Measurements from ENCODE around the gene PRM2. TPM values are rescaled to one million over a fixed set of nuclear protein-coding genes. Genes with fewer than 3 reads are reported as not detected.

Gene PRM2
- polyA plus RNA-seq, 1 of the 3 experiments (the other 2 are of a cell fraction), result not detected

GRCh38 chr16:11298143-11298900, 22.0 kb upstream of the PRM2 start:
- CTCF ChIA-PET, result interaction anchor here (0.7 to 2.8 kb wide), 14 partner anchors 11 to 348 kb away, joined by 3 to 23 read pairs (median 4); partner anchors contain the start of genes PRM2 and SOCS1

More at GRCh38 chr16:11298143-11298900, 22.0 kb upstream of the PRM2 start:
- TF ChIP-seq, protein P1, sequence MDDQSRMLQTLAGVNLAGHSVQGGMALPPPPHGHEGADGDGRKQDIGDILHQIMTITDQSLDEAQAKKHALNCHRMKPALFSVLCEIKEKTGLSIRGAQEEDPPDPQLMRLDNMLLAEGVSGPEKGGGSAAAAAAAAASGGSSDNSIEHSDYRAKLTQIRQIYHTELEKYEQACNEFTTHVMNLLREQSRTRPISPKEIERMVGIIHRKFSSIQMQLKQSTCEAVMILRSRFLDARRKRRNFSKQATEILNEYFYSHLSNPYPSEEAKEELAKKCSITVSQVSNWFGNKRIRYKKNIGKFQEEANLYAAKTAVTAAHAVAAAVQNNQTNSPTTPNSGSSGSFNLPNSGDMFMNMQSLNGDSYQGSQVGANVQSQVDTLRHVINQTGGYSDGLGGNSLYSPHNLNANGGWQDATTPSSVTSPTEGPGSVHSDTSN (IDR thresholded peaks at IDR 0.05), result no peak
- TF ChIP-seq, protein P2, sequence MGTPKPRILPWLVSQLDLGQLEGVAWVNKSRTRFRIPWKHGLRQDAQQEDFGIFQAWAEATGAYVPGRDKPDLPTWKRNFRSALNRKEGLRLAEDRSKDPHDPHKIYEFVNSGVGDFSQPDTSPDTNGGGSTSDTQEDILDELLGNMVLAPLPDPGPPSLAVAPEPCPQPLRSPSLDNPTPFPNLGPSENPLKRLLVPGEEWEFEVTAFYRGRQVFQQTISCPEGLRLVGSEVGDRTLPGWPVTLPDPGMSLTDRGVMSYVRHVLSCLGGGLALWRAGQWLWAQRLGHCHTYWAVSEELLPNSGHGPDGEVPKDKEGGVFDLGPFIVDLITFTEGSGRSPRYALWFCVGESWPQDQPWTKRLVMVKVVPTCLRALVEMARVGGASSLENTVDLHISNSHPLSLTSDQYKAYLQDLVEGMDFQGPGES (IDR thresholded peaks at IDR 0.05; ENCODE audit: low read depth, low read length), result no peak
- TF ChIP-seq RFX5 (IDR thresholded peaks at IDR 0.05; ENCODE audit: low read length) (no peak), FOXM1 (IDR thresholded peaks at IDR 0.05; ENCODE audit: low read depth) (no peak), SMC3 (IDR thresholded peaks at IDR 0.05; ENCODE audit: low read depth, low read length) (no peak), SIN3A (IDR thresholded peaks at IDR 0.05; ENCODE audit: borderline replicate concordance, low read depth, low read length) (no peak), YY1 (IDR thresholded peaks at IDR 0.05; ENCODE audit: low read depth) (no peak), RXRA (IDR thresholded peaks at IDR 0.05; ENCODE audit: borderline replicate concordance, low read depth) (no peak), POLR2AphosphoS5 (IDR thresholded peaks at IDR 0.05; ENCODE audit: low read depth, low read length) (no peak), NRF1 (IDR thresholded peaks at IDR 0.05; ENCODE audit: low read depth, low read length) (no peak), MEF2A (IDR thresholded peaks at IDR 0.05; ENCODE audit: borderline replicate concordance, low read depth) (no peak), TCF12 (IDR thresholded peaks at IDR 0.05) (no peak), TEAD4 (IDR thresholded peaks at IDR 0.05; ENCODE audit: borderline replicate concordance, insufficient read depth) (no peak)
- TF ChIP-seq, protein P3, sequence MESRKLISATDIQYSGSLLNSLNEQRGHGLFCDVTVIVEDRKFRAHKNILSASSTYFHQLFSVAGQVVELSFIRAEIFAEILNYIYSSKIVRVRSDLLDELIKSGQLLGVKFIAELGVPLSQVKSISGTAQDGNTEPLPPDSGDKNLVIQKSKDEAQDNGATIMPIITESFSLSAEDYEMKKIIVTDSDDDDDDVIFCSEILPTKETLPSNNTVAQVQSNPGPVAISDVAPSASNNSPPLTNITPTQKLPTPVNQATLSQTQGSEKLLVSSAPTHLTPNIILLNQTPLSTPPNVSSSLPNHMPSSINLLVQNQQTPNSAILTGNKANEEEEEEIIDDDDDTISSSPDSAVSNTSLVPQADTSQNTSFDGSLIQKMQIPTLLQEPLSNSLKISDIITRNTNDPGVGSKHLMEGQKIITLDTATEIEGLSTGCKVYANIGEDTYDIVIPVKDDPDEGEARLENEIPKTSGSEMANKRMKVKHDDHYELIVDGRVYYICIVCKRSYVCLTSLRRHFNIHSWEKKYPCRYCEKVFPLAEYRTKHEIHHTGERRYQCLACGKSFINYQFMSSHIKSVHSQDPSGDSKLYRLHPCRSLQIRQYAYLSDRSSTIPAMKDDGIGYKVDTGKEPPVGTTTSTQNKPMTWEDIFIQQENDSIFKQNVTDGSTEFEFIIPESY (IDR thresholded peaks at IDR 0.05; ENCODE audit: borderline replicate concordance, low read depth), result no peak
- TF ChIP-seq, protein P4, sequence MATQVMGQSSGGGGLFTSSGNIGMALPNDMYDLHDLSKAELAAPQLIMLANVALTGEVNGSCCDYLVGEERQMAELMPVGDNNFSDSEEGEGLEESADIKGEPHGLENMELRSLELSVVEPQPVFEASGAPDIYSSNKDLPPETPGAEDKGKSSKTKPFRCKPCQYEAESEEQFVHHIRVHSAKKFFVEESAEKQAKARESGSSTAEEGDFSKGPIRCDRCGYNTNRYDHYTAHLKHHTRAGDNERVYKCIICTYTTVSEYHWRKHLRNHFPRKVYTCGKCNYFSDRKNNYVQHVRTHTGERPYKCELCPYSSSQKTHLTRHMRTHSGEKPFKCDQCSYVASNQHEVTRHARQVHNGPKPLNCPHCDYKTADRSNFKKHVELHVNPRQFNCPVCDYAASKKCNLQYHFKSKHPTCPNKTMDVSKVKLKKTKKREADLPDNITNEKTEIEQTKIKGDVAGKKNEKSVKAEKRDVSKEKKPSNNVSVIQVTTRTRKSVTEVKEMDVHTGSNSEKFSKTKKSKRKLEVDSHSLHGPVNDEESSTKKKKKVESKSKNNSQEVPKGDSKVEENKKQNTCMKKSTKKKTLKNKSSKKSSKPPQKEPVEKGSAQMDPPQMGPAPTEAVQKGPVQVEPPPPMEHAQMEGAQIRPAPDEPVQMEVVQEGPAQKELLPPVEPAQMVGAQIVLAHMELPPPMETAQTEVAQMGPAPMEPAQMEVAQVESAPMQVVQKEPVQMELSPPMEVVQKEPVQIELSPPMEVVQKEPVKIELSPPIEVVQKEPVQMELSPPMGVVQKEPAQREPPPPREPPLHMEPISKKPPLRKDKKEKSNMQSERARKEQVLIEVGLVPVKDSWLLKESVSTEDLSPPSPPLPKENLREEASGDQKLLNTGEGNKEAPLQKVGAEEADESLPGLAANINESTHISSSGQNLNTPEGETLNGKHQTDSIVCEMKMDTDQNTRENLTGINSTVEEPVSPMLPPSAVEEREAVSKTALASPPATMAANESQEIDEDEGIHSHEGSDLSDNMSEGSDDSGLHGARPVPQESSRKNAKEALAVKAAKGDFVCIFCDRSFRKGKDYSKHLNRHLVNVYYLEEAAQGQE (IDR thresholded peaks at IDR 0.05; ENCODE audit: low read depth, low read length), result no peak
- 87% methylated on average over 5 of the region's 5 CpGs for WGBS (ENCODE audit: low lambda C conversion rate)
- Histone ChIP-seq H3K4me2 (peak overlapping the region; percentile 34; the same call in 1 of the 2 replicates), H2AFZ (ENCODE audit: low read depth) (no peak overlapping the region), H3F3A (replicated peaks; ENCODE audit: insufficient read depth) (peaks cover 3% of the 10 kb centered on the region), H3K79me2 (ENCODE audit: insufficient read depth) (no peaks in the 10 kb centered on the region), H3K9ac (no peak overlapping the region), H3K4me3 (ENCODE audit: low read depth in 2 of 2, low read length in 1 of 2) (no peak overlapping the region), H3K27me3 (ENCODE audit: insufficient read depth) (no peaks in the 10 kb centered on the region), H3K36me3 (replicated peaks in 1 of 2; ENCODE audit: control insufficient read depth in 1 of 2, insufficient read depth in 2 of 2, low read length in 1 of 2) (no peaks in the 10 kb centered on the region), H3K9me3 (no peaks in the 10 kb centered on the region), H3K4me1 (ENCODE audit: control insufficient read depth in 1 of 2, insufficient read depth in 2 of 2, low read depth in 1 of 2, low read length in 1 of 2) (peaks cover 0 to 21% of the 10 kb centered on the region in 2 experiments; a peak in 2 of 4 replicates), H3K9me2 (no peaks in the 10 kb centered on the region), H3K27ac (ENCODE audit: low read depth in 2 of 2, low read length in 1 of 2) (peak overlapping the region in 1 of 2 experiments; percentile 86; a peak in 2 of 4 replicates), H4K20me1 (ENCODE audit: insufficient read depth) (no peaks in the 10 kb centered on the region)
- no peak for DNase-seq
- POLR2A ChIA-PET, result interaction anchor here (1.1 to 1.3 kb wide), 2 partner anchors 21 to 39 kb away, joined by 3 read pairs; no protein-coding TSS in a partner anchor

Data from SK-N-SH (cell line).